Skeletal muscle satellite cell (primary cell): ENCODE measurements around the gene CENPU.
A peak's percentile ranks its signal among the peaks of the same experiment; 100 is the strongest.

ENCODE experiments used
- H3K27me3 ChIP-seq: 2 replicates; pipeline ENCODE4 v1.7.0; 2013; ENCODE audit warnings: low read length; ENCODE audit not compliant: control insufficient read depth, insufficient read depth
- H3K36me3 ChIP-seq: 2 replicates; pipeline ENCODE4 v1.7.0; 2013; ENCODE audit warnings: mild to moderate bottlenecking, control low read depth, low read length; ENCODE audit not compliant: insufficient read depth
- H3K4me1 ChIP-seq: 2 replicates; pipeline ENCODE4 v1.7.0; 2013; ENCODE audit warnings: low read length; ENCODE audit not compliant: control insufficient read depth, insufficient read depth
- H3K4me2 ChIP-seq: 2 replicates; pipeline ENCODE4 v1.7.0; 2013; ENCODE audit warnings: mild to moderate bottlenecking, low read length
- H3K4me3 ChIP-seq: 2 replicates; pipeline ENCODE4 v1.7.0; 2013; ENCODE audit warnings: low read length
- H3K9ac ChIP-seq: 2 replicates; pipeline ENCODE4 v1.7.0; 2013; ENCODE audit warnings: mild to moderate bottlenecking, low read depth, low read length, moderate library complexity
- H3K9me3 ChIP-seq: replicated peaks from 2 replicates; pipeline ENCODE4 v1.7.0; 2013; ENCODE audit warnings: mild to moderate bottlenecking, control low read depth, low read length

The CENPU gene

DNA sequence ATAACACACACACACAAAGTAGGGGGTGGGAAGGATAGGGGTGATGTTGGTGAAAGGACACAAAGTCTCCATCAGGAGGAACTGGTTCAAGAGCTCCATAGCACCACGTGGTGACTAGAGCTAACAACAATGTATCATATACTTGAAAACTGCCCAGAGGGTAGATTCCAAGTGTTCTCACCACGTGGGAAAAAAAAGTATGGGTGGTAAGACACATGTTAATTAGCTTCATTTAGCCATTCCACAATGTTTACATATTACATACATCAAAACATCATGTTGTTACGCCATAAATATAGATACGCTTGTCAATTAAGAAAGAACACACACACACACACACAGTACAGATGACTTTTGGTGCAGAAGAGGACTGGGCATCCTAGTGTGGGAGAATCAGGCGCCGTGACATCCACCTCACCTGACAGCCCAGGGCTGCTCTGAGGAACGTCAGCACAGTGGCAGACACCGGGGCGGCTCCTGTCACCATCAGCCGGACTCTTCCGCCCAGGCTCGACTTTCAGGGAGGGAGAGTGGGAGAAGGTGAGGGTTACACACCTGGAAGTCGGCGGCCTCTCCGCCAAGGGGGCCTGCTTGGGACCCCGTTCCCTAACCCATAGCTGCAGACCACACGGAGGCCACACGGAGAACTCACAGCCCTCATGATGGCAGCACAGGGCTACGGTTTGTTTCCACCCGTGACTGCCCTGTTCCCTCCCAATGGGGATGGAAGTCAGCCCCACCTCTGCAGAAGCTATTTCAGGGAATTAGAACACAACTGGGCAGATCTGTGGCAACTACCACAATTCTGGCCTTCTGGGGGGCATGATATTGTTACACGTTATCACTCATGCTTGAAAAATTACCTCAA, 31.8 kb upstream of the CENPU start:
- peaks cover 52% of the 10 kb centered on the region for H3K36me3 ChIP-seq

DNA sequence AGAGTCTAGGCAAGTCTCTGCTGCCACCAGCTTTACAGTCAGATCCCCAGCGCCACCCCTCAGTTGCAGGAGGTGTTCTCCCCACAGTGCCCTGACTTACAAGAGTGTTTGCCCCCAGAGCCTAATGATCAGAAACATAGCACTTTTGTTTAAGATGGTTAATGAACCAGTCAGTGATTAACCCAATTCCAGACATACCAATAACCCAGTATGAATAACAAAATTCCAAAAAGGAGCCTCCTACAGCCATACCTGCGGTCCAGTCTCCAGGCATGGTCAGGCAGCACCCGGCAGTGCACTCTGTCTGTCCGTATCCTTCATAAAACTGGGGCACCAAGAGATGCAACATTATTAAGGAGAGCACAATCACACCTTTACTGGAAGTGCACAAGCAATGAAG, 30.7 kb upstream of the CENPU start:
- no peak overlapping the region for H3K4me2 ChIP-seq

More for the DNA sequence above, 31.8 kb upstream of the CENPU start:
- Histone ChIP-seq H3K9ac (no peak overlapping the region), H3K4me2 (no peak overlapping the region), H3K4me1 (no peaks in the 10 kb centered on the region), H3K9me3 (no peaks in the 10 kb centered on the region), H3K4me3 (no peak overlapping the region), H3K27me3 (no peaks in the 10 kb centered on the region)

DNA sequence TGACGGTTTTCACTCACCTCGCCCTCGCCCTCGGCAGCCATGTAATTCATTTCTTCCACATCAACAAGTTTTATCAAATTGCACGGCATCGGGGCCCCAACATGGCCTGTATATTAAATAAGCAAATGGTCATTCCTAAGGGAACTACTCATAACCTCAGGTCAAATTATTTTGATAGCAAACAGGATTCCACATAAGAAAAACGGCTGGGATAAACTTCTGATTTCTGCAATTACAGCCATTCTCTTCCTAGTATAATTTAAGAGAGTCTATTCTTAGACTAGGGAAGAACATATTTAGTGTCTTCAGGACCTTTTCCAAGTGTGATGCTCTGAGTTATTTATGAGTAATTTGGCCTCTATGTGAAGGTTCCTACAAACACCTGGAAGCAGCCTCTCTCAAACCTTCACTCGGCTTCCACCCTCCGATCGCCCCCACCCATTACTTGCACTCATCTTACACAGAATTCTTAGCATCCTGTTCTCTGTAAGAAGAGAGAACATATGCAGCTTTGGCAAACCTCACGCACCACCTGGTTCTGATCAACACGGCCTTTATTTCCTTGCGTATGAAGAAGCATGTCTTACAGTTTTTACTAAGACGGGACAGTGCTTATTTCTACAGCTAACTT, 29.4 kb upstream of the CENPU start:
- peaks cover 49% of the 10 kb centered on the region for H3K36me3 ChIP-seq
- H3K4me3 ChIP-seq: no peak overlapping the region
- H3K9ac ChIP-seq: no peak overlapping the region
- no peaks in the 10 kb centered on the region for H3K27me3 ChIP-seq
- no peaks in the 10 kb centered on the region for H3K4me1 ChIP-seq
- H3K9me3 ChIP-seq: no peaks in the 10 kb centered on the region
- no peak overlapping the region for H3K4me2 ChIP-seq

More for the DNA sequence above, 30.7 kb upstream of the CENPU start:
- Histone ChIP-seq H3K9me3 (no peaks in the 10 kb centered on the region), H3K4me3 (no peak overlapping the region), H3K36me3 (peaks cover 53% of the 10 kb centered on the region), H3K9ac (no peak overlapping the region), H3K4me1 (no peaks in the 10 kb centered on the region), H3K27me3 (no peaks in the 10 kb centered on the region)

DNA sequence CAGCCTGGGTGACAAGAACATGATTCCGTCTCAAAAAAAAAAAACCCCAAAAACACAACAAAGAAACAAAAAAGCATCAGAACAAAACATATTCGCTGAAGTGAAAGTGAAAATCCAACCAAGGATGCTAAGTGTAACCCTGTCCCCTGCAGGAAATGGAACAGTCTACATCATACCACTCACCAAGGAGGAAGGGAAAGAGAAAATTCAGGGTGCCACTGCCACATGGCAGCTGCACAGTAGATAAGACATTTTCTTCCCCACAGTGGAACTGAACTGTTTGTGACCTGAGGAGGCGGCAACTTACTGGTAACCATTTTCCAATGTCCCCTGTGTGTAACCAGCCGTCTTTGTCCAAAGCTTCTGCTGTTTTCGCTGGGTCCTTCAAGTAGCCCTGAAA, 28.2 kb upstream of the CENPU start:
- H3K4me1 ChIP-seq: no peaks in the 10 kb centered on the region
- no peak overlapping the region for H3K9ac ChIP-seq
- H3K9me3 ChIP-seq: no peaks in the 10 kb centered on the region
- H3K36me3 ChIP-seq: peaks cover 48% of the 10 kb centered on the region
- H3K4me2 ChIP-seq: no peak overlapping the region
- no peaks in the 10 kb centered on the region for H3K27me3 ChIP-seq
- H3K4me3 ChIP-seq: no peak overlapping the region

DNA sequence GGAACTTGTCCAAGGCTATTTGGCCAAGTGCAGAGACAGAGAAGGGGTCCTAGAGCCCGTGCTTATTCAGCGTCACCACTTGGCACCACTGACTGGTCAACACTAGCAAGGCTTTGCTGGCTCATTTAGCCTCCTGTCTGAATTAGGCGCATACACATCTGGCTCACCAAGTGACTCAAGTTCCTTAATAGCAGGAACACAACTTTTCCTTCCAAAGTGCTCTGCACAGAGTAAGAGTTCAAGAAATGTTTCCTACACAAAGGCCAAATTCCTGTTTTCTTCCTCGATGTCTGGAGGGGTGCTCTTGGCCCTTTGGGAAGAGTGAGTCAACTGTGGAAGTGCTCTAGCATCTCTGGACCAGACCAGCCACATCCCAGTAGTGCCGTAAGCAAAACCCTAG, 26.8 kb upstream of the CENPU start:
- no peak overlapping the region for H3K9ac ChIP-seq
- H3K27me3 ChIP-seq: no peaks in the 10 kb centered on the region
- no peak overlapping the region for H3K4me2 ChIP-seq
- peaks cover 37% of the 10 kb centered on the region for H3K36me3 ChIP-seq
- no peaks in the 10 kb centered on the region for H3K9me3 ChIP-seq
- H3K4me3 ChIP-seq: no peak overlapping the region
- peaks cover 6% of the 10 kb centered on the region for H3K4me1 ChIP-seq

DNA sequence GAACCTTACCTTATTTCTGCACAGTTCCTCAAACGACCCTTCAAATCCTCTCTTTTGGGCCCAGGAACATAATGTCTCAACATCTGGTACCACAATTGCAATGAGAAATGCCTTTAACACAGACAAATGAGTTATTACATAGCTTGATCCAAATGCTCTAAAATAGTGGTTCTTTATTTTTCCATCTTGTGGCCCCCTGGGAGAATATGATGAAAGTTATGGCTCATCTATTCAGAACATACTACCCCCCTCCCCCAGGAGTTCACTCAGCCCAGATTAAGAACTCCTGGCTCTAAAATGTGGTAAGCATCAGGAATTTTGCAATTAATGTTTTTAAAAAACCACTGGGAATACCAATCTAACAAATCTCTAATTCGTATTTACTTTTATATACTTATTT, 23.9 kb upstream of the CENPU start:
- no peaks in the 10 kb centered on the region for H3K9me3 ChIP-seq
- H3K9ac ChIP-seq: no peak overlapping the region
- H3K4me2 ChIP-seq: no peak overlapping the region
- peaks cover 24% of the 10 kb centered on the region for H3K36me3 ChIP-seq
- no peaks in the 10 kb centered on the region for H3K27me3 ChIP-seq
- no peak overlapping the region for H3K4me3 ChIP-seq
- H3K4me1 ChIP-seq: peaks cover 14% of the 10 kb centered on the region

DNA sequence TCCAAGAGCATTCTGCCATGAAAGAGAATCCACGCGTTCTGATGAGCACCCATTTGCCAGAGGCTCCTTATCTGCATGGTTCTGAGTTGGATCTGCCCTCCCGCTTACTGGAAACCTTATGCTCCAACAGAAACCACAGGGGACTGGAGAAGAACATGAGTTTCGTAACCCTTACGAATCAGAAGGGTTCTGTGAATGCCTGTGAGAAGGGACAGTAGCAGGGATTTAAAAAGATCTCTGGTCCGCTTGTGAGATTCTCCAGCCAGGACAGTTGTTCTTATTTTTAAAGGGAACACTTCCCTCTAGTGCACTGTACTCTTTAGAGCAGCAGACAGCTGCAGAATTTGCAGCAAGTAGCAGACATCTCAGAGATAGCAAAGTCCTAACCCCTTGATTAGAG, 22.5 kb upstream of the CENPU start:
- Histone ChIP-seq H3K4me3 (no peak overlapping the region), H3K4me1 (peaks cover 16% of the 10 kb centered on the region), H3K9ac (no peak overlapping the region), H3K9me3 (no peaks in the 10 kb centered on the region), H3K36me3 (peaks cover 17% of the 10 kb centered on the region), H3K27me3 (no peaks in the 10 kb centered on the region), H3K4me2 (no peak overlapping the region)

DNA sequence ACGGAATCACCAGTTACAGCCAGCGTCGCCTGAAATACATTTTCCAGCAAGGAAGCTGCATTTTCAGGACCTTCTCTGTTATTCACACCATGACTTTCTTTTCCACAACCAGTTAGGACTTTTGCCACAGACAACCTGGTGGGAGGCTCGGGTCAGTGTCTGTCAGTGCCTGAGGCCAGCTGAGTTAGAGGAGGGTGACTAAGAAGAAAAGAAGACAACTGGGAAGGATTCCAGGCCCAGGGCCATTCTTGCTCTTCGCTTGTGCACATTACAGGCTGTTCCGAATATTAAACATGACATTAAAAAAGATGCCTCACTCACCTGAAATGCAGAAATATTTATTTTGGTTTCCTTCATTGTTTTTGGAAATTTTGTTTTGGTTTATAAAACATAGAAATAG, 21.4 kb upstream of the CENPU start:
- H3K4me1 ChIP-seq: peaks cover 18% of the 10 kb centered on the region
- no peaks in the 10 kb centered on the region for H3K9me3 ChIP-seq
- no peak overlapping the region for H3K9ac ChIP-seq
- peaks cover 12% of the 10 kb centered on the region for H3K36me3 ChIP-seq
- H3K27me3 ChIP-seq: no peaks in the 10 kb centered on the region
- H3K4me2 ChIP-seq: peak overlapping the region; percentile 25
- H3K4me3 ChIP-seq: no peak overlapping the region

DNA sequence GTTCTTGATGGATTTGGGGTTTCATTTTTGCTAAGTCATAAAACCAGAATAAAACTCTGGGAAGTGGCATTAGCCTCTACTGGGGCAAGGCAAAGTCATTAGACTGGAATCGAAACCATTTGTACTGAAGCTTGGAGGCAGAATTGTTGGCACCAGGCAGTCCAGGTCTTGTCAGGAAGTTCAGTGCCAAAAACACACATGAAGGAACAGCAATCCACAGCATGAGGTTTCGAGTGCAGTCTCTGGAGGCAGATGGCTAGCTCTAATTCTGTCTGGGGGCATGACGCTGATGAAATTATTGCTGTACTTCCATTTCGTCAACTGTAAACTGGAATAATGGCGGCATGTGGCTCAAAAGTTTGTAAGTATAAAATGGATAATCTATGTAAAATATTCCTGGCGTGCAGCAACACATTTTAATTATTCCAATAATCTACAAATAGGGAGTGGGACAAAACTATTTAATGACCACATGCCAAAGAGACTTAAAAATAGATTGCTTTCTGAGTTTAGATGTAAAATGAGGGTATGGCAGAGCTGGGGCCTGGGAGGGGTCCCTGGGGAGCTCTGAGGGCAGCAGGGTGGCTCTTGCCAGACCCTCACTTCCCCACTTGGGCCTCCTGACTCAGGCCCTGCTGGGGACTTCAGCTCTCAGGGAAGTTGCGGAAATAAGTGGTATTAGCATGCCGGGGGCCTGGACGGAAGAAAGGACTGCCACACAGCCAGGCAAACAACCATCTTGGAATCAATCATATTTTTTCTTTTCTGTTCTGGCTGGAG, 18.8 kb upstream of the CENPU start:
- Histone ChIP-seq H3K9ac (no peak overlapping the region), H3K4me3 (no peak overlapping the region), H3K4me2 (no peak overlapping the region), H3K4me1 (peaks cover 26% of the 10 kb centered on the region), H3K36me3 (peaks cover 8% of the 10 kb centered on the region), H3K27me3 (no peaks in the 10 kb centered on the region), H3K9me3 (no peaks in the 10 kb centered on the region)

DNA sequence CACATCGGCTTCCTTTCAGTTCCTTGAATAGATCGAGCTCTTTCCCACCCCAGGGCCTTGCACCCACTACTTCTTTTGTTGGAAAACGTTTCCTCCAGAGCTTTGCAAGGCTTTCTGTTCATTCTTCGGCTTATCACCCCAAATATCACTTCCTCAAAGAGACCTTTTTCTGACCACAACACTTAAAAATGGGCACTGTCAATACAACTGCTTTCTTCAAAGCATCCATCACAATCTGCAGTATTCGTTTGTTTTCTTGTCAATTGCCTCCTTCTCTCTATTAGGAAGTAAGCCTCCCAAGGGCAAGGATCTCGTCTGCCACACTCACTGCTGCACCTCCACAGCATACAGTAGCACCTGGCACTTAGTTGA, 17.7 kb upstream of the CENPU start:
- Histone ChIP-seq H3K4me2 (no peak overlapping the region), H3K27me3 (no peaks in the 10 kb centered on the region), H3K4me3 (no peak overlapping the region), H3K4me1 (peaks cover 34% of the 10 kb centered on the region), H3K36me3 (no peaks in the 10 kb centered on the region), H3K9me3 (no peaks in the 10 kb centered on the region), H3K9ac (no peak overlapping the region)

DNA sequence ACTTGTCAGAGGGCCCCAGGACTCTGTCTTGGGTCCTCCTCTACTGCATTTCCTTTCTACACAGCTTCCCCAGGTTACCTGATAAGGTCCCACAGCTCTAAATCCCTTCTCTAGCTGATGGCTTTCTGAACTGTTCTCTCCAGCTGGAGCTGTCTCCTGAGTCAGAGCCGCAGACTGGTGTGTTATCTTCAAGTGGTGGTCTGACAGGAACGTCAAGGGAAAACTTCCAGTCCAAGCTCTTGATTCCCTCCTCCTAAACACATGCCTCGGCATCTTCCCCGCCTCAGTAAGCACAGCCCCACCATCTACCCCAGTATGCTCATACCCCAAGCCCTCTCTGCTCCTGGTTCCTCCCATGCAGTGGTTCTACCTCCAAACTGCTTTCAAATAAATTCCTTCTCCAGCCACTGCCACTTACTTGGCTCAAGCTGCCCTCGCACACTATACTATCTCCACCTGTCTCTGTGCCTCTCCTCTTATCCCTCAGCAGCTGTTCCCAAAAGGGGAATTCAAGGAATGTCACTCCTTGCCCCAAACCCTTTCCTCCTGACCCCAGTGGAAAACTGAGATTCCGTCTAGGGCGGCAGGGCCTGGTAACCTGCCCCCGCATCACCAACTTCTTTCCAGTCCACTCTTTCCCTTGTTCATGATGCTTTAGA, 17.2 kb upstream of the CENPU start:
- Histone ChIP-seq H3K27me3 (no peaks in the 10 kb centered on the region), H3K36me3 (no peaks in the 10 kb centered on the region), H3K4me1 (peaks cover 35% of the 10 kb centered on the region), H3K9me3 (no peaks in the 10 kb centered on the region), H3K4me2 (no peak overlapping the region), H3K9ac (no peak overlapping the region), H3K4me3 (no peak overlapping the region)
